ENCODE data around the gene FIG4. TPM values are rescaled to one million over a fixed set of nuclear protein-coding genes. Genes with fewer than 3 reads are reported as not detected.
A peak's percentile ranks its signal among the peaks of the same experiment; 100 is the strongest.

FIG4 gene
- polyA plus RNA-seq, 3 donors: 27.2 to 65.3 (median 53.7) TPM

DNA sequence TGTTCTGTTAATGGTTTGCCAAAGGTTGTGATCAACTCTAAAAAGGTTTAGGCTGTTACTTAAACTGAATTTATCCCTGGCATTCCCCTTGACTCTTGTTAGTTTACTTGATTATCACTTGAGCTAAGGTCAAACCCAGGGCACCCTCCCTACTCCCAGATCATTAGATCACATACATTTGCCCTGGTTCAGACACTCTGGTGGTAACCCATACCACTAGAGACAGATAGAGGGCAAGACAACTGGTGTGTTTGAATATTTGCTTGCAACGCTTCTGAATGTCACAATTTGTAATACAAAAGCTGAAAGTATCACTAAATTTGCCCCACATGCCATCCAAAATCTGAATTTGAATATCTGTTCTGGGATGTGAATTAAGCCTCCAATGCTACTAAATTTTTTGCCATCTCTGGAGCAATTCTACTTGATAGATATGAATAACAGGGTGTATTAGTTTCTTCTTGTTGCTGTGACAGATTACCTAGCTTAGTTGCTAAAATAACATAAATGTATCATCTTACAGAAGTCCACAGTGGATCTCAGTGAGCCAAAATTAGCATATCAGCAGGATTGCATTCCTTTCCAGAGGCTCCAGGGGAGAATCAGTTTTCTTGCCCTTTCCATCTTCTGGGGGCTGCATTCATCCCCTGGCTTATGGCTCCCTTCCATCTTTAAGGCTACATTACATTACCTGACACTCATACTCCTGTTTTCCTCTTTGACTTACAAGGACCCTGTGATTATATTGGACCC is 45.4 kb downstream of the FIG4 start:
- H3K4me3 Mint-ChIP-seq: no peak overlapping the region
- Histone ChIP-seq H3K79me2 (ENCODE audit: insufficient read depth, low read length) (no peaks in the 10 kb centered on the region), H3K36me3 (replicated peaks in 1 of 2; ENCODE audit: control insufficient read depth in 1 of 2, insufficient read depth in 2 of 2, low read length in 2 of 2) (peaks cover 66 to 87% of the 10 kb centered on the region in 2 donors), H2AFZ (ENCODE audit: insufficient read depth, low read depth, low read length, poor library complexity, severe bottlenecking) (no peak overlapping the region), H3K4me2 (replicated peaks; ENCODE audit: extremely low read depth, low read length, poor library complexity, severe bottlenecking) (no peak overlapping the region), H3K9ac (ENCODE audit: insufficient read depth, low read length, poor library complexity, severe bottlenecking) (no peak overlapping the region), H3K27ac (ENCODE audit: low read depth in 1 of 2, low read length in 2 of 2) (no peak overlapping the region), H4K20me1 (ENCODE audit: insufficient read depth, low read length) (no peaks in the 10 kb centered on the region), H3K4me3 (replicated peaks in 1 of 3; ENCODE audit: low read depth in 2 of 3, low read length in 3 of 3) (no peak overlapping the region), H3K4me1 (ENCODE audit: control insufficient read depth in 1 of 2, insufficient read depth in 2 of 2, low read length in 2 of 2) (peaks cover 0 to 6% of the 10 kb centered on the region in 2 donors), H3K9me3 (replicated peaks in 1 of 2; ENCODE audit: control insufficient read depth in 1 of 2, insufficient read depth in 1 of 2, low read length in 2 of 2) (peaks cover 9 to 13% of the 10 kb centered on the region in 2 donors), H3K27me3 (ENCODE audit: control insufficient read depth in 2 of 2, insufficient read depth in 2 of 2, low read length in 2 of 2) (no peaks in the 10 kb centered on the region)
- peaks cover 1% of the 10 kb centered on the region for H3K4me1 Mint-ChIP-seq
- no peak for DNase-seq
- no peaks in the 10 kb centered on the region for H3K27me3 Mint-ChIP-seq (ENCODE audit: low read depth in 3 of 3)
- peak overlapping the region in 1 of 7 donors; percentile 27 for H3K27ac Mint-ChIP-seq
- peaks cover 2 to 25% (median 12%) of the 10 kb centered on the region in 7 donors for H3K9me3 Mint-ChIP-seq
- peaks cover 71 to 78% of the 10 kb centered on the region in 2 donors for H3K36me3 Mint-ChIP-seq
- TF ChIP-seq, protein P1, sequence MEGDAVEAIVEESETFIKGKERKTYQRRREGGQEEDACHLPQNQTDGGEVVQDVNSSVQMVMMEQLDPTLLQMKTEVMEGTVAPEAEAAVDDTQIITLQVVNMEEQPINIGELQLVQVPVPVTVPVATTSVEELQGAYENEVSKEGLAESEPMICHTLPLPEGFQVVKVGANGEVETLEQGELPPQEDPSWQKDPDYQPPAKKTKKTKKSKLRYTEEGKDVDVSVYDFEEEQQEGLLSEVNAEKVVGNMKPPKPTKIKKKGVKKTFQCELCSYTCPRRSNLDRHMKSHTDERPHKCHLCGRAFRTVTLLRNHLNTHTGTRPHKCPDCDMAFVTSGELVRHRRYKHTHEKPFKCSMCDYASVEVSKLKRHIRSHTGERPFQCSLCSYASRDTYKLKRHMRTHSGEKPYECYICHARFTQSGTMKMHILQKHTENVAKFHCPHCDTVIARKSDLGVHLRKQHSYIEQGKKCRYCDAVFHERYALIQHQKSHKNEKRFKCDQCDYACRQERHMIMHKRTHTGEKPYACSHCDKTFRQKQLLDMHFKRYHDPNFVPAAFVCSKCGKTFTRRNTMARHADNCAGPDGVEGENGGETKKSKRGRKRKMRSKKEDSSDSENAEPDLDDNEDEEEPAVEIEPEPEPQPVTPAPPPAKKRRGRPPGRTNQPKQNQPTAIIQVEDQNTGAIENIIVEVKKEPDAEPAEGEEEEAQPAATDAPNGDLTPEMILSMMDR (IDR thresholded peaks at IDR 0.05): no peak
- WGBS (ENCODE audit: insufficient coverage): no CpG with 5 or more reads among the region's 1 CpG
- intact Hi-C loops (cut with micrococcal nuclease): no loop called here

DNA sequence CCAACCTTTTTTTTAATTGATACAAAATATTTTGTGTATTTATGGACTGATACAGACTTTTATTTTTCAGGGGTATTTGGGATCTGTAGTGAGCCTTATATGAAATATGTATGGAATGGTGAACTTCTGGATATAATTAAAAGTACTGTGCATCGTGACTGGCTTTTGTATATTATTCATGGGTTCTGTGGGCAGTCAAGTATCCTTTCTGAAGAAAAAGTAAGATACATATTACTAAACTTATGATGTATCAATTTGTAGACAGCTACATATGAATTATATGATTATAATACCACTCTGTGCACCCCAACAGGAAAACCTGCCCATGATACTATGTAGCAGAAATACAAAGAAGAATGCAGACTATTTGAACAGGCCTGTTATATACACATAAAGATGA is 47.2 kb downstream of the FIG4 start:
- no peak overlapping the region for H2AFZ ChIP-seq (ENCODE audit: insufficient read depth, low read depth, low read length, poor library complexity, severe bottlenecking)
- H3K9ac ChIP-seq (ENCODE audit: insufficient read depth, low read length, poor library complexity, severe bottlenecking): no peak overlapping the region
- H3K27me3 ChIP-seq (ENCODE audit: control insufficient read depth in 2 of 2, insufficient read depth in 2 of 2, low read length in 2 of 2): no peaks in the 10 kb centered on the region
- Mint-ChIP-seq H3K36me3 (peaks cover 69 to 70% of the 10 kb centered on the region in 2 donors), H3K9me3 (peaks cover 2 to 25% (median 12%) of the 10 kb centered on the region in 7 donors), H3K27me3 (ENCODE audit: low read depth in 3 of 3) (no peaks in the 10 kb centered on the region), H3K27ac (no peak overlapping the region), H3K4me3 (no peak overlapping the region), H3K4me1 (peaks cover 1% of the 10 kb centered on the region)
- H3K4me1 ChIP-seq (ENCODE audit: control insufficient read depth in 1 of 2, insufficient read depth in 2 of 2, low read length in 2 of 2): peaks cover 0 to 6% of the 10 kb centered on the region in 2 donors
- TF ChIP-seq, protein P1 (IDR thresholded peaks at IDR 0.05): no peak
- peaks cover 9 to 13% of the 10 kb centered on the region in 2 donors for H3K9me3 ChIP-seq (replicated peaks in 1 of 2; ENCODE audit: control insufficient read depth in 1 of 2, insufficient read depth in 1 of 2, low read length in 2 of 2)
- no peak overlapping the region for H3K4me2 ChIP-seq (replicated peaks; ENCODE audit: extremely low read depth, low read length, poor library complexity, severe bottlenecking)
- H4K20me1 ChIP-seq (ENCODE audit: insufficient read depth, low read length): no peaks in the 10 kb centered on the region
- intact Hi-C loops (cut with micrococcal nuclease): no loop called here
- no peaks in the 10 kb centered on the region for H3K79me2 ChIP-seq (ENCODE audit: insufficient read depth, low read length)
- H3K4me3 ChIP-seq (replicated peaks in 1 of 3; ENCODE audit: low read depth in 2 of 3, low read length in 3 of 3): no peak overlapping the region
- WGBS (ENCODE audit: insufficient coverage): no CpG with 5 or more reads among the region's 1 CpG
- H3K36me3 ChIP-seq (replicated peaks in 1 of 2; ENCODE audit: control insufficient read depth in 1 of 2, insufficient read depth in 2 of 2, low read length in 2 of 2): peaks cover 66 to 80% of the 10 kb centered on the region in 2 donors
- DNase-seq: no peak
- H3K27ac ChIP-seq (ENCODE audit: low read depth in 1 of 2, low read length in 2 of 2): no peak overlapping the region
